Right ventricle myocardium superior (tissue), 1 donor: ENCODE results near the gene BTF3L4. TPM values are rescaled to one million over a fixed set of nuclear protein-coding genes. Genes with fewer than 3 reads are reported as not detected.

ENCODE experiments used
- ATAC-seq: fragments of 200-7000 bp; cut with Tn5 transposase; one replicate; pipeline ENCODE4 v1.9.1; 2020; ENCODE audit warnings: mild to moderate bottlenecking; ENCODE audit not compliant: poor library complexity
- DNase-seq: peaks from one replicate; pipeline ENCODE4 v3.0.0-alpha.2; 2020
- intact Hi-C: fragments of 100-400 bp; cut with DNase I; formaldehyde crosslinking; loops from one replicate; pipeline ENCODE4 v1.11.2; 2022
- total RNA-seq: library from RNA; stranded (reverse); fragmentation: NEBNext Ultra II Directional; extraction: Animal tissue kit (Norgen Biotek cat#: 25700); gene quantifications from one replicate; pipeline ENCODE4 v1.2.1, GENCODE V29; 2021
- donor health status: DM: no; HTN: yes; CAD: no; lungs with severe emphysema.

BTF3L4 gene
- total RNA-seq, 1 donor from 2014 or later, result 24.5 TPM

GRCh38 chr1:52102336-52103013 is 46.4 kb downstream of the BTF3L4 start:
- no peak for DNase-seq
- no peak for ATAC-seq
- intact Hi-C loops, result no loop called here

- ATAC-seq, result no peak
These were observed 55.4 kb downstream of the BTF3L4 start for GRCh38 chr1:52111492-52111891.

GRCh38 chr1:52112489-52112888 is 56.4 kb downstream of the BTF3L4 start:
- intact Hi-C loops, result no loop called here
- DNase-seq, result no peak
- no peak for ATAC-seq

More at GRCh38 chr1:52111492-52111891, 55.4 kb downstream of the BTF3L4 start:
- intact Hi-C loops, result no loop called here
- no peak for DNase-seq

- intact Hi-C loops, result no loop called here
- DNase-seq (no peak), ATAC-seq (no peak)
These were observed 63.4 kb downstream of the BTF3L4 start for GRCh38 chr1:52119301-52120079.

- ATAC-seq, result no peak
- no peak for DNase-seq
- intact Hi-C loops, result no loop called here
These were observed 66.3 kb downstream of the BTF3L4 start for GRCh38 chr1:52122384-52122783.

- intact Hi-C loops, result no loop called here
- DNase-seq, result no peak
- no peak for ATAC-seq
These were observed 67.5 kb downstream of the BTF3L4 start for GRCh38 chr1:52123622-52124021.

GRCh38 chr1:52125736-52126359 is 69.8 kb downstream of the BTF3L4 start:
- intact Hi-C loops, result loop anchor here (5.0 kb wide), 1 partner anchor 171 kb away; no protein-coding TSS in a partner anchor
- no peak for DNase-seq
- no peak for ATAC-seq

GRCh38 chr1:52127181-52128180 is 71.4 kb downstream of the BTF3L4 start:
- ATAC-seq, result peak; percentile 62
- intact Hi-C loops, result loop anchor here (5.0 kb wide), 1 partner anchor 170 kb away; no protein-coding TSS in a partner anchor
- no peak for DNase-seq

GRCh38 chr1:52139817-52140540 is 83.9 kb downstream of the BTF3L4 start:
- intact Hi-C loops, result no loop called here
- DNase-seq (no peak), ATAC-seq (no peak)

Other genes with a start within 250 kb of the BTF3L4 start
- gene NRDC, start 177.6 kb upstream of the BTF3L4 start, total RNA-seq, result 149 TPM
- not detected for gene RAB3B, start 65.6 kb upstream of the BTF3L4 start, total RNA-seq
- 3.3 TPM for gene KTI12, start 22.5 kb upstream of the BTF3L4 start, total RNA-seq
- 20.9 TPM for gene TXNDC12, start 1.1 kb upstream of the BTF3L4 start, total RNA-seq
- 18.4 TPM for gene ZFYVE9, start 85.8 kb downstream of the BTF3L4 start, total RNA-seq